GM18511 (cell line): Measurements from ENCODE around the gene ZCCHC2.

Experiments used
- ATAC-seq: cut with Tn5 transposase; IDR thresholded peaks from one replicate; pipeline ENCODE4 v1.9.1; 2021; ENCODE audit warnings: mild to moderate bottlenecking, moderate library complexity; ENCODE audit not compliant: unreplicated experiment

ZCCHC2 gene

DNA sequence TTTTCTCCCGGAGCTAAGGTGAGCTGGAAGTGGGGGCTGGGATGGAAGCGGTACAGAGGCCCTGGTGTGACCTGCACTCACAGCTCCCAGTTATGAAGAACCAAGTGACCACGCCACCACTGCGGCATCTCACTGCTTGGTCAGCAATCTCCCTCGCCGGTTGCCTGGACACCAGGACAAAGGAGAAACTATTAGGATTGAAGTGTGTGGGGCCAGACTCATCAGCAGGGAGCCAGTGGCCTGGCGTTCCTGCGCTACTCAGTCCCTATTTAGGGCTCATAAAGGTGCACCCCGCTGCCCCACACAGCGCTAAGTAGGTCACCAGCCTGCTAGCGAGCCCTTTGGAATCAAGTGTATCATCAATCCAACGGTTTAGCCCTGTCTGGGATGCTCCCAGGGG, 82.9 kb downstream of the ZCCHC2 start:
- no peak for ATAC-seq

DNA sequence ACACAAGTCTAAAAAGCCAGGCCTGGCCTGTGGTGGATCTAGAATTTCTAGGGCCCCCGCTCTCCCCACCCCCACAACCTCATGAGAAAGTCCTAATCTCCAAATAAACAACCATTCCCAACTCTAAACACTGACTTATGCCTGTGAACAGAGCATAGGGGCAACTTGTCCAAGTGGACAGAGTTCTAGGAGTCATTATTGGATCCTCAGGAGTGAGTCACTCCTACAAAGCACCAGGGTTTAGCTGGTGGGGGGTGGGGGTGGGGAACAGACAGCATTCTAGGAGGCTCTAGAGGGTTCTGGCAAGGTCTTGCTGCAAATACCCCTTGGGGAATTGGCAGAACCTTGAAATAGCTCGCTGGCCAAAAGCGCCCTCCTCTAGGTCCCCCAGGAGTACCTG, 83.3 kb downstream of the ZCCHC2 start:
- no peak for ATAC-seq

DNA sequence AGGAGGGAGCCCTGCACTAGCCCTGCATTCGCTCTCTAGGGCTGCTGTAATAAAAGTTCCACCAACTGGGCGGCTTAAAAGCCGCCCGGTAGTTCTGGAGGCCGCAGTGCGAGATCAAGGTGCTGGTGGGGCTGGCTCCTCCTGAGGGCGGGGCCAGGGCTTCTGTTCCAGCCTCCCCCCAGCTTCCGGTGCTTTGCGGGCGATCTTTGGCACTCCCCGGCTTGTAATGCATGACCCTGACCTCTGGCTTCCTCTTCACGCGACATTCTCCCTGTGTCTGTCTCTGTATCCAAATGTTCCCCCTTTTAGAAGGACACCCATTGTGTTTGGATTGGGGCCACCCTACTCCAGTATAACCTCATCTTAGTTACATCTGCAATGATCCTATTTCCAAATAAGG, 84.5 kb downstream of the ZCCHC2 start:
- no peak for ATAC-seq

DNA sequence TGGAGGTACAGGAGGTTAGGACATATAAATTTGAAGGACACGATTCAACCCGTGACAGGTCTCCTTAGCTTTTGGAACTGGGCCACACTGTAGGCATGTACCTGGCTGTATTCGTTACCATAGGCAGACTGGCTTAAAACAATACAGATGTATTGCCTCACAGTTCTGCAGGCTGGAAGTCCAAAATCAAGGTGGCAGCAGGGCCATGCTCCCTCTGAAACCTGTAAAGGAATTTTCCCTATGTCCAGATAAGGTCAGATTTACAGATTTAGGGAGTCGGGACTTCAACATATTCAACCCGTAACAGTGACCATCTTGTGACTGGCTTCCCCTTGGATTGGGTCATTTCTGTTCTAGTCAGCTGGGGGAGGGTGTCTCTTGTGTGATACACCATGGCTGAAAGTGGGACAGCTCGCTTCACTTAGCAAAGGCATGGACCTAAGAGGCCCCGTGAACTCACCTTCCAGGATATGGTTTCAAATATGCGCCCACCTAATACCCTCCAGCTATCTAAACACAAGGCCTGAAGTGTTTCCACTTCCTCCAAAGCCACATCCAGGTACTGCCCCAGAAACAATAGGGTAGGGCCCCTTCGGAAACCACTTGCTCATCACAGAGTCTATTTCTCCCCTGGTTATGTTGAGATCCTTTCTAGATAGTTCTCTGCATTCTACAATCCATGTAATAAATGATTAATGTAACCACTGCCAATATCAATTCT, 85.0 kb downstream of the ZCCHC2 start:
- ATAC-seq, result no peak

DNA sequence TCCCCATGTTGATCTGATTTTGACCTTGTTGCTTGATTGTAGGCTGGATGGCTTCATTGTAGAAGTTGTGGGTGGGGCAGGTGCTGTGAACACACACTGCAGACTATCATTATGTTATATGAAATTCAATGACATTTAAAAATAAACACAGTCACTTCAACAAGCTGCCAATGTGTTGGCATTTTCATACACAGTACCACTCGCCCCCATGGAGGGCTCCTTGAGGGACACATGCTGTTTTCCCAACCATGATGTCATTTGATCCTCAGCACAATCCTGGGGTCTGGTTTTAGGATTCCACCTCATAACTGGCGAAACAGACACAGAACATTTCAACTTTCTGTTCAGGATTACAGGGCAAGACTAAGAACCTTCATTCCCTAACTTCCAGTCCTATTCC, 86.9 kb downstream of the ZCCHC2 start:
- no peak for ATAC-seq

DNA sequence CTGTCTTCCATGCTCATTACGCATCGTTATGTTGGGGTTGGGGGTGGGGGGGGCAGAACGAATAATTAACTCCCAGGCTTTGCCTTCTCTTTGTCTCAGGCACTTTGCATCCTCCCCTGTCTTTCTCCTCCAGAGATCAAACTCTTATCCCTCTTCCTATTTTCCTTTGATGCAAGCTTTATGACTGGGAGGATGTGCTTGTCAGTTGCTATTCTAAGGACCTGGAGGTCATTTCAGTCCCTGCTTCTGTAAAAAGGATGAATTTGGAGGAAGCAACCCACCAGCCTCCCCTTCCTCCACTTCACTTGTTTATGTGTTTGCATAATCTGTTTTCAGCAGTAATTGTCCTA, 87.5 kb downstream of the ZCCHC2 start:
- ATAC-seq, result no peak

DNA sequence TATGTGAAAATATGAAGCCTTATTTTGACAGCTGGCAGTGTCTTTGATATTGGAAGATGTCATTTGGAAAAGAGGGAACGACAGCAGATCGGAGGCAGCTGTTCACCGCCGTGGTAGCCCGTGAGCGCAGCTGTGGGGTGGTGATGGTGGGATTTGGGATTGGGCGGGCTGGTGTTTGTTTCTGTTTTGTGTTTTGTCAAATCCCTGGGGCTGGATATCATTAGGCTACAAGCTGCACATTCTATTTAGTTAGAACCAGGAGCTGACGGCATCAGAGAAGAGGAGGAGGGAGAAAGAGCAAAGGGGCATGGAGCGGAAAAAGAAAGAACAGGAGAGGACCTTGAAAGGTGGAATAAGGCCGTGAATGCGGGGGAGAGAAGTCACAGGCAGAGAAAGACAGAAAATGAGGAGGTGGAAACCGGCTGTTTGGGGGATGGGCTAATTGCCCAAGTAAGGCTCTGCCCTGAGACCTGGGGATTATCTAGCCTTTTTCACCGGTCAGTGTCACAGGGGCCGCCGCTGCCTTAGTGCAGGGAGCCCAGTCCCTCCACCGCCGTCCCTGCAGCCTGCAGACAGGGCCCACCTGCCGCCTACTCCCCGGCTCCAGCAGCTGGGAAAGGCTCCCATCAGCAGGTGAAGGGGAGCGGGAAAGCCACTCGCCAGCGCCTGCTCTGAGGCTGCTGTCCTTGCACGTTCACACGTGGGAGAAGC, 88.0 kb downstream of the ZCCHC2 start:
- ATAC-seq, result no peak

DNA sequence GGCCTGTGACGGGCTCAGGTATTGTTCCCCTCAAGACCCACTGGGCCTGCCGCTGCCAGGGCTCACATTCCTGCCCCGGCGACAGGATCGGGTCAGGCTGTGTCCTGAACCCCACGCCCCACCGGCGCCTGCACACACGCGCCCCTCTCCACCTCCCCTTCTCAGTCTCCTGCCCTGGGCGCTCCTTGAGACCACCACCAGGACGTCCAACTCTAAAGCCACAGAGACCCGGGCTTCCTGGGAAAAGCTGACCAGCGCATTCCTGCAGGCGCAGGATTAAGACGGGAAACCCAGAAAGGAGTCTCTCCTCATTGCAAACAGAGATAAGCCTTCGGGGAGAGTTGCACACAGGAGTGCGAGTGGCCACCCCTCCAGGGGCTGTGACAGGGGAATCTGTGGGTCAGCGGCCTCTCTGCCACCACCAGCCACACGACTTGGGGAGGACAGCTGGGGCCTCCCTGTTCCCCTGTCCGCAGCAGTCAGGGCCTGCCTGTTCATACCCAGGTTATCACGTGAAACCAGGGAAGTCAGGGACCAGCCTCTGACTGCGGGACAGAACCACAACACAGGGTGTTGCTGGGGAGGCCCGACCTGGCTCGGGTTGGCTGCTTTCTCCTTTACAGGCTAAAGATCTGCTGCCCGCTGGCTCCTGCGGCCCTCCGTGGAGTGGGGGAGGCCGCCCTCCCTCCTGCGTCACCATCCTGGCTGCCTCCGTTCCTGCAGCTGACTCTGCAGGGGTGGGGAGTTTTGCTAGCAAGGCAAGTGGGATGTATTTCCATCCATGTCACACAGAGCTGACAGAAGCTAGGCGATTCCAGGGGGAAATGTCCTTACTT, 88.8 kb downstream of the ZCCHC2 start:
- ATAC-seq, result no peak

DNA sequence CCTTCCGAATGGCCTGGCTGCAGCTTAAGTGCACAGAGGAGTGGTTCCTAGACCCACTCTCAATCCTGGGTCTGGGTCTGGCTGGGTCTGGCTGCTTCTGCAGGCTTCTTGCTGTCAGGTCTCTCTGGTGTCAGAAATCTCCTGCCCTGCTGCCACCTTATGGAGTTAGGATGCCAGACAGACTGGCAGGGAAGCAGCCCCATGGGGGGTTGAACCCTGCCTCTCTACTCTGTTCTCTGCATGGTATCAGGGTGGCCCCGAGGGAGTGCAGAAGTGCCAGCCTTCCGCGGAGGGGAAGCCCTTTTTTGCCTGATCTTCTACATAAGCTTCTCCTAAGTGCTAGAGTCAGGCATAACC, 89.4 kb downstream of the ZCCHC2 start:
- no peak for ATAC-seq

DNA sequence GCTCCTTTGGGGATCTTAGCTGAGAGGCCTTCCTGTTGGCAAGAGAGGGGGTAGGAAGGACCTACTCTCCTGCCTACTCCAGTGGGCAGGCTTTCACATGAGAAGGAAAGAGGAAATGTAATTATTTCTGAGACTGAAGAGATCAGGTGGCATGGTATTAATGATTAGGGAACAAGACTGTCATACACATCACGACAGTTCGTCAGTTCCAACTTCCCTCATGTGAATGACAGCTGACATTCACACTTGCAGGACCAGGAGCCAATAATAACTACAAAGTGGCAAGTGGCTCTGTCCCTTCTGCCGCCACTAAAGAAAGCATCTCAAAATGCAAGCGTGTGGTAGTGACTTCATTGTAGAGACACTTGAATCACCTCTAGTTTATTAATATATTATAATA, 90.0 kb downstream of the ZCCHC2 start:
- no peak for ATAC-seq

DNA sequence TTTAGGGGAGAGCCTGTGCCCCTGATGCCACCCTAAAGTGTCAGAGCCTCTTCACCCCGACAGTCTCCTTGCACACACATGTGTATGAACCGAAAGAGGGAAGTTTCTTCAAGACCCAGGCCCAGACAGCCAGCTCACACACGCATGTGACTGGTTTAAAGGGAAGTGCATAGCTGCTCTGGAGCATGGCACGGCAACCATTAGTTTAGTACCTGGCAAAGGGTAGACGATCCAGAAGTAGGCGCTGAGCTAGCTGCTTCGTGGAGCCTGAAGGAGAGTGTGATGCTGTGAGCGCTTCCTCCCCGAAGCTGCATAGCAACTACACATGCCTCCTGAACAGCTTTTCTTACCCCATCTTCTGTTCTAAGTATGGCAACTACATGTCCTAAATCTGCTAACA, 91.7 kb downstream of the ZCCHC2 start:
- no peak for ATAC-seq

DNA sequence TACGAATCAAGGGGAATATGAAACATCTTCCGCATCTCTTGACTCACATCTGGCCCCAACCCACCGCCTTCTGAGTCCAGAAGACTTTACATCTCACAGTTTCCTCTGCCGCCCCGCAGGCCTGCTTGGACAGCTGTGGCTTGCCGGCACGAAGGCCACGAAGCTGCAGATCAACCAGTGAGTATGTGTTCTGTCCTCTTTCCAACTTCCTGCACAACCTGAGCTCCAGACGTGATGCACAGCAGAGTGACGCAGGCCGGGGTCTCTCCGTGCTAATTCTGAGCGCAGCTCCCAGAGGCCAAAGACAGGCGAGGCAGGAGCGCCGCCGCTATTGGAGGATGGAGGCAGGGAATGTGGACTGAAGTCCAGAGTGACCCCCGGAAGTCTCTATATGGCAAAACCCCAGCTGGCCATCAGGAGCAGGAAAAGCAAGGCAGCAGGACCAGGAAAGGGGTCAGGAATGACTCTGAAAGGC, 93.5 kb downstream of the ZCCHC2 start:
- no peak for ATAC-seq

DNA sequence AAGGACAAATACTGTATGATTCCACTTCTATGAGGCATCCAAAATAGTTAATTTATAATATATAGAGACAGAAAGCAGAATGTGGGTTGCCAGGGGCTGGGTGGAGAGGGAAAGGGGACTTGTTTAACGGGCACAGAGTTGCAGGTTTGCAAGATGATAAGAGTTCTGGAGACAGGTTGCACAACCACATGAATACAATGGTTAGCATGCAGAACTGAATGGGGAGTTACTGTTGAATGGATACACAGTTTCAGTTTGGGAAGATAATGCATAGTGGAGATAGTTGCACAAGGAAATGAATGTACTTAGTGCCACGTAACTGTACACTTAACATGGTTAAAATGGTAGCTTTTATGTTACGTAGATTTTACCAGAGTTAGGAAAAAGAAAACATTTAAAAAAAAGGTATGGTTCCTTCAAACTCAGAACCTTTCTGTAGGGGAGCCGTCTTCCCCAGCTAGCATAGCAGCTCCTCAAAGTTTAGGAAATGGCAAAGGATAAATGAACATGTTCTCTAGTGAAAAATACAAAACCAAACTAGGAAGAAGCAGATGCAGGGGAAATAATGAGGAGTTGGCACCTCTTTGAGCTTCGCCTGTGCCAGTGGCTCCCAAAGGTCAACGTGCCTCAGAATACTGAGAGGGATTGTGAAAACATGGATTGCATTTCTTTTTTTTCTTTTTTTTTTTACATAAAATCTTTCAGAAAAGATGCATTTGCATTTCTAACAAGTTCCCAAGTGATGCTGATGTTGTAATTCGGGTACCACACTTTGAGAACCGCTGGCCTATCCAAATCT, 95.2 kb downstream of the ZCCHC2 start:
- ATAC-seq, result no peak

DNA sequence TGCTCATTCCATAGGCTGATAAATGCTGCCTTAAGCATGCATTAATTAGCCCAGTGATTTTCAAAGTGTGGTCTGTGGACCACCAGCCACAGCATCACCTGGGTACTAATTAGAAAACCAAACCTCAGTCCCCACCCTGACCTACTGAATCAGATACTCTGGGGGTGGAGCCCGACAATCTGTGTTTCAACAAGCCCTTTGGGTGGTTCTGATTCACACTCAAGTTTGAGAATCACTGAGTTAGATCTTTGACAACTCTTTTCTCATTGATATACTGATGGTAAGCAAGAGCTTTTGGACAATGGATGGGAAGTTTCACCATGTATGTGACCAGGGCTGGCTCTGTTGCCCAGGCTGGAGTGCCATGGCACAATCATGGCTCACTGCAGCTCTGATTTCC, 95.9 kb downstream of the ZCCHC2 start:
- ATAC-seq, result no peak

DNA sequence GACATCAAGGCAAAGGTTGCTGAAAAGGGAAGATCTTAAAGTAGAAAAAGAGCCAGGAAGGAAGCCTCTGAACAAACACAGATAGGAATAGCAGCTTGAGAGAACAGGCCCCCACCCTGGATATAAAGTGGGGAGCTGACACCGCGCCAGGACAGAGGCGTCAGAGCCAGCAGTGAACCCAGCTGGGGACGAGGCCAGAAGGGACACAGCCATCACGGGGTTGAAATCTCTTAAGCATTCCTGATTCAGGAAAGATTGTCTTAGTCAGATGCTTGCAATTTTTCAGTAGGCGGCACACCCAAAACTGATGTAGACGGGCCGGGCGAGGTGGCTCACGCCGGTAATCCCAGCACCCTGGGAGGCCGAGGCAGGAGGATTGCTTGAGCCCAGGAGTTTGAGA, 98.7 kb downstream of the ZCCHC2 start:
- ATAC-seq, result no peak

DNA sequence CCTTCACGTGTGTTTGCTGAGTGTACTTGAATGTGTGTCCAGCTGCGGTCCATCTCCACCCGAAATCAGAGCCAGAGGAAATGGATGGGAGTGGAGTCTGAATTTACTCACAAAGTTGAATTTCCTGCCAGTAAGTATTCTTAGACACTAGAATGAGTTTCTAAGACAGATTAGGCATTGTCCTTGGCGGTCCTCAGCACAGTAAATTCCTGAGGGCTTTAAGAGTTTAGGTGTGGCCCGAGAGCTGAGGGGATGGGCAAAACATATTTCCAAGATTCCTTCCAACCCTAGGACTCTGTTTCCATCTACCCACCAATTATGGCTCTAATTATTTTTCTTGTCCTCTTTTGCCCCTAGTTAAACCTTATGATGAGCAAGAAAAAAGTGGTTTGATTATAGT, 102.2 kb downstream of the ZCCHC2 start:
- no peak for ATAC-seq
